ENCODE data around the gene CDH1.

DNA sequence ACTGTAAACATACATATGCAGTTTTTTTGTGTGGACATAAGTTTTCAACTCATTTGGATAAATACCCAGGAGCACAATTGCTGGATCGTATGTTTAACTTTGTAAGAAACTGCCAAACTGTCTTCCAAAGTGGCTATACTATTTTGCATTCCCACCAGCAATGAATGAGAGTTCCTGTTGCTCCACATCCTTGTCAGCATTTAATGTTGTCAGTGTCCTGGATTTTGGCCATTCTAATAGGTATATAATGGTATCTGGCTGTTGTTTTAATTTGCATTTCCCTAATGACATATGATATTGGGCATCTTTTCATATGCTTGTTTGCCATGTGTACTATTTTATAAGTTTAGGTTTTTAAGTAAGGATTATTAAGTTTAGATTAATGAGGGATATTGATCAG is 120.4 kb downstream of the CDH1 start:
- TF ChIP-seq, protein P1, sequence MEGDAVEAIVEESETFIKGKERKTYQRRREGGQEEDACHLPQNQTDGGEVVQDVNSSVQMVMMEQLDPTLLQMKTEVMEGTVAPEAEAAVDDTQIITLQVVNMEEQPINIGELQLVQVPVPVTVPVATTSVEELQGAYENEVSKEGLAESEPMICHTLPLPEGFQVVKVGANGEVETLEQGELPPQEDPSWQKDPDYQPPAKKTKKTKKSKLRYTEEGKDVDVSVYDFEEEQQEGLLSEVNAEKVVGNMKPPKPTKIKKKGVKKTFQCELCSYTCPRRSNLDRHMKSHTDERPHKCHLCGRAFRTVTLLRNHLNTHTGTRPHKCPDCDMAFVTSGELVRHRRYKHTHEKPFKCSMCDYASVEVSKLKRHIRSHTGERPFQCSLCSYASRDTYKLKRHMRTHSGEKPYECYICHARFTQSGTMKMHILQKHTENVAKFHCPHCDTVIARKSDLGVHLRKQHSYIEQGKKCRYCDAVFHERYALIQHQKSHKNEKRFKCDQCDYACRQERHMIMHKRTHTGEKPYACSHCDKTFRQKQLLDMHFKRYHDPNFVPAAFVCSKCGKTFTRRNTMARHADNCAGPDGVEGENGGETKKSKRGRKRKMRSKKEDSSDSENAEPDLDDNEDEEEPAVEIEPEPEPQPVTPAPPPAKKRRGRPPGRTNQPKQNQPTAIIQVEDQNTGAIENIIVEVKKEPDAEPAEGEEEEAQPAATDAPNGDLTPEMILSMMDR (conservative IDR thresholded peaks at IDR 0.05 in 1 of 2, IDR thresholded peaks at IDR 0.05 in 1 of 2; ENCODE audit: extremely low read depth in 1 of 2, insufficient read depth in 1 of 2, low read depth in 1 of 2, low read length in 2 of 2): no peak
- no peak for TF ChIP-seq EZH2 (IDR thresholded peaks at IDR 0.05; ENCODE audit: borderline replicate concordance, low read length)
